Measurements from ENCODE around the gene GCN1.
A peak's percentile ranks its signal among the peaks of the same experiment; 100 is the strongest.

The GCN1 gene

GRCh38 chr12:120235369-120236323, 41.1 kb upstream of the GCN1 start:
- POLR2A ChIA-PET = interaction anchor here (0.6 to 5.2 kb wide), 14 partner anchors 7 to 56 kb away, joined by 3 to 59 read pairs (median 5); partner anchors contain the start of genes PXN, RNU4-1, RNU4-2 and RPLP0
- H3K4me3 ChIP-seq (ENCODE audit: low read depth, low read length) = peak overlapping the region; percentile 6; the same call in 1 of the 2 replicates
- CTCF ChIA-PET = interaction anchor here (0.6 to 25.2 kb wide), 12 partner anchors 6 to 68 kb away, joined by 3 to 412 read pairs (median 3); partner anchors contain the start of genes PXN and RPLP0
- TF ChIP-seq, protein P1, sequence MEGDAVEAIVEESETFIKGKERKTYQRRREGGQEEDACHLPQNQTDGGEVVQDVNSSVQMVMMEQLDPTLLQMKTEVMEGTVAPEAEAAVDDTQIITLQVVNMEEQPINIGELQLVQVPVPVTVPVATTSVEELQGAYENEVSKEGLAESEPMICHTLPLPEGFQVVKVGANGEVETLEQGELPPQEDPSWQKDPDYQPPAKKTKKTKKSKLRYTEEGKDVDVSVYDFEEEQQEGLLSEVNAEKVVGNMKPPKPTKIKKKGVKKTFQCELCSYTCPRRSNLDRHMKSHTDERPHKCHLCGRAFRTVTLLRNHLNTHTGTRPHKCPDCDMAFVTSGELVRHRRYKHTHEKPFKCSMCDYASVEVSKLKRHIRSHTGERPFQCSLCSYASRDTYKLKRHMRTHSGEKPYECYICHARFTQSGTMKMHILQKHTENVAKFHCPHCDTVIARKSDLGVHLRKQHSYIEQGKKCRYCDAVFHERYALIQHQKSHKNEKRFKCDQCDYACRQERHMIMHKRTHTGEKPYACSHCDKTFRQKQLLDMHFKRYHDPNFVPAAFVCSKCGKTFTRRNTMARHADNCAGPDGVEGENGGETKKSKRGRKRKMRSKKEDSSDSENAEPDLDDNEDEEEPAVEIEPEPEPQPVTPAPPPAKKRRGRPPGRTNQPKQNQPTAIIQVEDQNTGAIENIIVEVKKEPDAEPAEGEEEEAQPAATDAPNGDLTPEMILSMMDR (IDR thresholded peaks at IDR 0.05; ENCODE audit: insufficient read depth, low read length, missing control alignments) = peak; percentile 20
- DNase-seq (ENCODE audit: low read depth, low spot score) = no peak

DNA sequence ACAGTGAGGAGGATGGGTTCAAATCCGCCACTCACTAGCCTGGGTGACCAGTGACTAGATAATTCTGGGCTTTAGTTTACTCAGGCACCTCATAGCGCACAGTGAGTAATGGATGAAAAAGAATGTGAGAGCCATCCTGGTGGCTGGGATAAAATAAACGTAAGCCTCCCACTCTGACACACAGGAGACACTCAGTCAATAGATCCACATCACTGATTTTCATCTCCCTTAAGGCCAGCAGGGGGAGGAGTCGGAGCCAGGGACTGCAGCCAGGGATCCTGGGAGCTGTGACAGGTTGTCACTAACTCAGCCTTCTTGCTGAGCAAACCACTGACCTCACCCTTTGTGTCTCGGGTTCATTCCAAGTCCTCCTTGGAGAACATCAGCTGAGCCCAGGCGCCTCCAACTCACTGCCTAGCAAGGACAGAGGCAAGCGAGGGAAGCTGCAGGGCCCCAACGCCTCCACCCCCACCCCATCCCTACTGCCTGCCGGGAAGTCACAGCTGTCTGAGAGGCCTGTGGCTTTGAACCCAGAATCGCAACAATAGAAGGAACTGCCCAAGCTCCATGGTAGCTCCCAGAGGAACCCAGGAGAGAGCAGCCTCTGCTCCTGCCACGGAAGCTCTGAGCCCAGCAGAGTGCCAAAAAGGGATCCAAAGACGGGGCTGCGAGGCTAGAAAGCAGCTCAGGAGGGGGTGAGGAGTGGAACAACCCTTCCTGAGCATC, 40.3 kb upstream of the GCN1 start:
- ChIA-PET POLR2A (interaction anchor here (0.6 to 5.2 kb wide), 11 partner anchors 8 to 57 kb away, joined by 3 to 59 read pairs (median 7); partner anchors contain the start of genes PXN, RNU4-1, RNU4-2 and RPLP0), CTCF (interaction anchor here (0.6 to 25.2 kb wide), 10 partner anchors 9 to 67 kb away, joined by 3 to 412 read pairs (median 3); partner anchors contain the start of genes PXN and RPLP0)
- peak; percentile 88 for DNase-seq (ENCODE audit: low read depth, low spot score)
- TF ChIP-seq, protein P1 (IDR thresholded peaks at IDR 0.05; ENCODE audit: insufficient read depth, low read length, missing control alignments) = peak; percentile 66
- H3K4me3 ChIP-seq (ENCODE audit: low read depth, low read length) = peak overlapping the region; percentile 20

DNA sequence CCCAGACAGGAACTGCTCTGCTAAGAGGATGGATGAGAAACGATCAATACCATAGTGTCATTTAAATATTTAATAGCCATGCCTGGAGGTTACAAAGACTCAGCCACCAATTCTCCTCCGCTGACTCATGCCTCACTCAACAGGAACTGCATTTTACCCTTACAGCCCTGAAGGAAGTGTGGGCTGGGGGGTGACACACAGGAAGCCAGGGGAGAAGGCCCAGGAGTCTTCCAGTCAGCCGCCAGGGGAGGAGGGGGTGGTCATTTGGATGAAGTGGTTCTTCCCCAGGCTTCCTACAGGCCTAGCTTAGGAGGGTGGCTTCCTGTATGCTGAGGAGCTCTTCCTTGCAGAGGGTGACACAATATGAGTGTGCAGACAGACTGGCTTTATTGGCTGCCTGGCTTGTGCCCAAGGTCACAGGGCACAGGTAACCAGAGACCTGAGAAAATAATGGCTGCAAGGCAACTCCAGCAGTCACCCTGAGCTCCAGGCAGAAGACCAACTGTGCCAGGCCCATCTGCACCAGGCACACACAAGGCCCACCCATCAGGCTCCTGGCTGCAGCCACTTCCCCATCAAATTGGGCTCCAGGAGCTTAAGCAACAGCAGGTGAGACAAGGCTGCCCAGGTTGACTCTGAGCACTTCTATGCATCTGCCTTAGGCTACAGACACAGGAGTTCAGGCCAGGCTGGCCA, 36.9 kb upstream of the GCN1 start:
- TF ChIP-seq, protein P1 (IDR thresholded peaks at IDR 0.05; ENCODE audit: insufficient read depth, low read length, missing control alignments) = peak; percentile 35
- POLR2A ChIA-PET = interaction anchor here (0.9 to 8.8 kb wide), 9 partner anchors 11 to 60 kb away, joined by 3 to 249 read pairs (median 14); partner anchors contain the start of genes PXN, RNU4-1, RNU4-2 and RPLP0
- peak overlapping the region; percentile 6; the same call in 1 of the 2 replicates for H3K4me3 ChIP-seq (ENCODE audit: low read depth, low read length)
- DNase-seq (ENCODE audit: low read depth, low spot score) = peak; percentile 67
- CTCF ChIA-PET = interaction anchor here (1.0 to 17.9 kb wide), 8 partner anchors 10 to 71 kb away, joined by 4 to 1066 read pairs (median 128); partner anchors contain the start of genes PXN, RNU4-1, RNU4-2 and RPLP0

- no peak for DNase-seq (ENCODE audit: low read depth, low spot score)
- ChIA-PET CTCF (interaction anchor here (1.0 to 17.9 kb wide), 7 partner anchors 10 to 69 kb away, joined by 4 to 1066 read pairs (median 175); partner anchors contain the start of genes PXN, RNU4-1, RNU4-2 and RPLP0), POLR2A (interaction anchor here (0.6 to 8.8 kb wide), 9 partner anchors 11 to 60 kb away, joined by 3 to 249 read pairs (median 14); partner anchors contain the start of genes PXN, RNU4-1, RNU4-2 and RPLP0)
- TF ChIP-seq, protein P1 (IDR thresholded peaks at IDR 0.05; ENCODE audit: insufficient read depth, low read length, missing control alignments) = no peak
- peak overlapping the region; percentile 37 for H3K4me3 ChIP-seq (ENCODE audit: low read depth, low read length)
These were observed 36.4 kb upstream of the GCN1 start for GRCh38 chr12:120230974-120231315.

GRCh38 chr12:120230326-120230973, 35.9 kb upstream of the GCN1 start:
- TF ChIP-seq, protein P1 (IDR thresholded peaks at IDR 0.05; ENCODE audit: insufficient read depth, low read length, missing control alignments) = no peak
- peak overlapping the region; percentile 37 for H3K4me3 ChIP-seq (ENCODE audit: low read depth, low read length)
- DNase-seq (ENCODE audit: low read depth, low spot score) = peak; percentile 80
- ChIA-PET POLR2A (interaction anchor here (0.6 to 8.8 kb wide), 9 partner anchors 14 to 61 kb away, joined by 3 to 249 read pairs (median 14); partner anchors contain the start of genes PXN, RNU4-1, RNU4-2 and RPLP0), CTCF (interaction anchor here (1.0 to 17.9 kb wide), 8 partner anchors 11 to 72 kb away, joined by 4 to 1066 read pairs (median 128); partner anchors contain the start of genes PXN, RNU4-1, RNU4-2 and RPLP0)
